Measurements from ENCODE around the gene MARK3. TPM values are rescaled to one million over a fixed set of nuclear protein-coding genes. Genes with fewer than 3 reads are reported as not detected.

Gene MARK3
- total RNA-seq, 1 donor from 2014 or later, result 105 TPM

DNA sequence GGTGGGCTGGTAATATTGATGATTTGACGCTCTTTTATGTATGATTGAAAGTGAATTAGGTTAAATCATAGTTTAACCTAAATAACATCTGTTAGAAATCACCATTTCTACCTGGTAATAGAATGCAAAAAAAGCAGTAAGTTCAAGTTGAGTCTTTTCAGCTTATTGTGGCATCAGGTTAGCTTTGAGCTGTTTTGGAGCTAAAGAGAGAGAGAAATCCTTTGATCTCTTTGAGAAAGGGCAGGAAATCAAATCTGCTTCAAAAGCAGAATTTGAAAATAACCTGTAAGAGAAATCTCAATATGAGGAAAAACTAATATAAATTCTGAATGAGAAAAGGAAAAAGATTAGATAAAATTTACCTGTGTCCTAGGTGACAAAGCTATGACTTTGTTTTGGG lies 75.2 kb downstream of the MARK3 start:
- Histone ChIP-seq H3K27me3 (no peaks in the 10 kb centered on the region), H3K4me3 (no peak overlapping the region), H3K36me3 (peaks cover 58% of the 10 kb centered on the region), H3K4me1 (no peaks in the 10 kb centered on the region), H3K27ac (no peak overlapping the region), H3K9me3 (no peaks in the 10 kb centered on the region)
- intact Hi-C loops (cut with DNase I), result no loop called here
- ATAC-seq (no peak), DNase-seq (no peak)
- TF ChIP-seq, protein P1, sequence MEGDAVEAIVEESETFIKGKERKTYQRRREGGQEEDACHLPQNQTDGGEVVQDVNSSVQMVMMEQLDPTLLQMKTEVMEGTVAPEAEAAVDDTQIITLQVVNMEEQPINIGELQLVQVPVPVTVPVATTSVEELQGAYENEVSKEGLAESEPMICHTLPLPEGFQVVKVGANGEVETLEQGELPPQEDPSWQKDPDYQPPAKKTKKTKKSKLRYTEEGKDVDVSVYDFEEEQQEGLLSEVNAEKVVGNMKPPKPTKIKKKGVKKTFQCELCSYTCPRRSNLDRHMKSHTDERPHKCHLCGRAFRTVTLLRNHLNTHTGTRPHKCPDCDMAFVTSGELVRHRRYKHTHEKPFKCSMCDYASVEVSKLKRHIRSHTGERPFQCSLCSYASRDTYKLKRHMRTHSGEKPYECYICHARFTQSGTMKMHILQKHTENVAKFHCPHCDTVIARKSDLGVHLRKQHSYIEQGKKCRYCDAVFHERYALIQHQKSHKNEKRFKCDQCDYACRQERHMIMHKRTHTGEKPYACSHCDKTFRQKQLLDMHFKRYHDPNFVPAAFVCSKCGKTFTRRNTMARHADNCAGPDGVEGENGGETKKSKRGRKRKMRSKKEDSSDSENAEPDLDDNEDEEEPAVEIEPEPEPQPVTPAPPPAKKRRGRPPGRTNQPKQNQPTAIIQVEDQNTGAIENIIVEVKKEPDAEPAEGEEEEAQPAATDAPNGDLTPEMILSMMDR (IDR thresholded peaks at IDR 0.05), result no peak

DNA sequence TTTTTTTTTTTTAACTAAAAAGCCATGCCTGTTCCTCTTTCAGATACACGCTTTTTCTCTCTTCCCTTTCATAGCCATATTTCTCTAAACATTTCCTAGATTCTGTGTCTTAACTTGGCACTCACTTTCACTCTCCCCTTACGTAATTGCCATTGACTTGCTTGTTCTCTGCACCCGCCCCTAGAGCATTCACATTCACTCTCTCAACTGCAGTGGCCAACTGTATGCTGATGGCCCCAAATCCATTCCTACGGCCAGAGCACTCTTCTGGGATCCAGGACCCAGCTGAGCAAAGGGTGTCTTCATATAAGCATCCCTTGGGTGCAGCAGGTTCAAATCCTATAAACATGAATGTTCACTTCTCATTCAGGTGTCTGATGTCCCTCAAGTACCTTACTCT lies 77.9 kb downstream of the MARK3 start:
- no peak for DNase-seq
- Histone ChIP-seq H3K27me3 (no peaks in the 10 kb centered on the region), H3K4me3 (no peak overlapping the region), H3K27ac (no peak overlapping the region), H3K36me3 (peaks cover 70% of the 10 kb centered on the region), H3K9me3 (no peaks in the 10 kb centered on the region), H3K4me1 (no peaks in the 10 kb centered on the region)
- TF ChIP-seq, protein P1 (IDR thresholded peaks at IDR 0.05), result no peak
- no peak for ATAC-seq
- intact Hi-C loops (cut with DNase I), result no loop called here

DNA sequence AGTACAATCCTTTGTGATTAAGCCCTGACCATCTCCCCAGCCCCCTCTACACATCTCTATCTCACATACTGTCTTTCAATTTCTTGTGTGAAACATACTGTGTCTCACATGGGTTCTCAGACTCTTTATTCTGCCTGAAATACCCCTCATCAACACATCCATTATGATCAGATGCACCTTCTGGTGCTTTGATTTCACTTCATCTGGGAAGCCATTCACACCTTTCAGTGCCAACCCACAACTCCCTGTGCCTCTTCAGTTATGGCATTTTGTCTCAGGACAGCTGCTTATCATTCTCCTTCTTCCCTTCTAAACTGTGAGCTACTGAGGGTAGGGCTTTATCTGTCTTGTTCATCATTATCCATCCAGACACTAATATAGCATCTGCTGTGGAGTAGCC lies 78.6 kb downstream of the MARK3 start:
- Histone ChIP-seq H3K27ac (no peak overlapping the region), H3K36me3 (peaks cover 76% of the 10 kb centered on the region), H3K4me1 (no peaks in the 10 kb centered on the region), H3K4me3 (no peak overlapping the region), H3K9me3 (no peaks in the 10 kb centered on the region), H3K27me3 (no peaks in the 10 kb centered on the region)
- DNase-seq, result no peak
- ATAC-seq, result no peak
- intact Hi-C loops (cut with DNase I), result no loop called here
- TF ChIP-seq, protein P1 (IDR thresholded peaks at IDR 0.05), result no peak

DNA sequence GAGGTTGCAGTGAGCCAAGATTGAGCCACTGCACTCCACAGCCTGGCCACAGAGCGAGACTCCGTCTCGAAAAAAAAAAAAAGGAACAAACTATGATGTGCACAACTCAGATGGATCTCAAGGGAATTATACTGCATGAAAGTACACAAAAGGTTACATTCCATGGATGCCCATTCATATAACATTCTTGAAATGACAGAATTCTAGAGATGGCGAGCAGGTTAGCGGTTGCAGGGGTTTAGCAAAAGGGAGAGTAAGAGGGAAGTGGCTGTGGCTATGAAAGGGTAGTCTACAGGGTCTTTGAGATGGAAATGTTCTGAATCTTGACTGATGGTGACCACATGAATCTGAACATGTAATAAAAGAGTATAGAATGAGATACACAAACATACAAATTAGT lies 87.7 kb downstream of the MARK3 start:
- Histone ChIP-seq H3K27me3 (no peaks in the 10 kb centered on the region), H3K4me1 (no peaks in the 10 kb centered on the region), H3K27ac (no peak overlapping the region), H3K36me3 (peaks cover 99% of the 10 kb centered on the region), H3K4me3 (no peak overlapping the region), H3K9me3 (no peaks in the 10 kb centered on the region)
- TF ChIP-seq, protein P1 (IDR thresholded peaks at IDR 0.05), result no peak
- ATAC-seq, result no peak
- no peak for DNase-seq
- intact Hi-C loops (cut with DNase I), result no loop called here

DNA sequence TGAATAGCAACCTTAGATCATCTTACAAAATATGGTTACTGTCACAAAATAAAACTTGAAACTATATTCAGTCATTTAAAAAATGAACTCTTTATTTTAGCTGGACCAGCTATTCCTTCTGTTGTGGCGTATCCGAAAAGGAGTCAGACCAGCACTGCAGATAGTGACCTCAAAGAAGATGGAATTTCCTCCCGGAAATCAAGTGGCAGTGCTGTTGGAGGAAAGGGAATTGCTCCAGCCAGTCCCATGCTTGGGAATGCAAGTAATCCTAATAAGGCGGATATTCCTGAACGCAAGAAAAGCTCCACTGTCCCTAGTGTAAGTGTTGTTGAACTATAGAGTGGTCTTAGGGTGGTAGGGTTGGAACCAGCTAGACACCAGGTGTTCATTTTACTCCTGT lies 89.7 kb downstream of the MARK3 start:
- no peak overlapping the region for H3K4me3 ChIP-seq
- TF ChIP-seq, protein P1 (IDR thresholded peaks at IDR 0.05), result no peak
- ATAC-seq (no peak), DNase-seq (no peak)
- peaks cover 99% of the 10 kb centered on the region for H3K36me3 ChIP-seq
- no peak overlapping the region for H3K27ac ChIP-seq
- no peaks in the 10 kb centered on the region for H3K27me3 ChIP-seq
- H3K9me3 ChIP-seq, result no peaks in the 10 kb centered on the region
- intact Hi-C loops (cut with DNase I), result no loop called here
- H3K4me1 ChIP-seq, result no peaks in the 10 kb centered on the region

DNA sequence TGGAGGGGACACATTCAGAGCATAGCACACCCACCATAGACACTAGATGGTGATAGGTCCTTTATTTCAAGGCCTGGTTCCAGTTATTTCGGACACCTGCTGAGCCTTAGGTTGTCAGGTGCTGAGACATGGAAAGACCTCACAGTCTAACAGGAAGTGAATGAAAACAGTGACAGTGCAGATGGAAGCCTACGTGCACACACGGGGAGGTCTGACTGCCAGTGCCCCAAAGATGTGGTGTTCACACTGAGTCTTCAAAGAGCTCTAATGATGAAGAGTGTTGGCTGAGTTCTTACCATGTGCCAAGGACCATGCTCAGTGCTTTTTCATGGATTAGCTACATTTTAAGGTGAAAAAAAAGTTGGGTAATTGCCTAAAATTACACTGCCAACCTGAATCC lies 90.8 kb downstream of the MARK3 start:
- intact Hi-C loops (cut with DNase I), result no loop called here
- DNase-seq (no peak), ATAC-seq (no peak)
- Histone ChIP-seq H3K4me1 (no peaks in the 10 kb centered on the region), H3K9me3 (no peaks in the 10 kb centered on the region), H3K27ac (no peak overlapping the region), H3K36me3 (peaks cover 99% of the 10 kb centered on the region), H3K27me3 (no peaks in the 10 kb centered on the region), H3K4me3 (no peak overlapping the region)
- TF ChIP-seq, protein P1 (IDR thresholded peaks at IDR 0.05), result no peak

Measured in upper lobe of right lung (tissue), 1 donor.